ENCODE data around the gene HOXA4. TPM values are rescaled to one million over a fixed set of nuclear protein-coding genes. Genes with fewer than 3 reads are reported as not detected.

HOXA4 gene
- total and polyA plus RNA-seq, 8 donors: 0.55 to 17.0 (median 4.2) TPM

GRCh38 chr7:27139334-27140125, 9.0 kb upstream of the HOXA4 start:
- 29 to 53% (median 43%) methylated on average over 38 to 53 of the region's 53 CpGs for WGBS, 5 donors
- no peak for DNase-seq
- H3K4me1 ChIP-seq: peaks cover 0 to 53% (median 25%) of the 10 kb centered on the region in 4 donors
- H3K4me3 ChIP-seq: peak overlapping the region; percentile 38 to 67 (median 56)
- H3K9me3 ChIP-seq: peaks cover 0 to 10% (median 0%) of the 10 kb centered on the region in 4 donors
- TF ChIP-seq, protein P1, sequence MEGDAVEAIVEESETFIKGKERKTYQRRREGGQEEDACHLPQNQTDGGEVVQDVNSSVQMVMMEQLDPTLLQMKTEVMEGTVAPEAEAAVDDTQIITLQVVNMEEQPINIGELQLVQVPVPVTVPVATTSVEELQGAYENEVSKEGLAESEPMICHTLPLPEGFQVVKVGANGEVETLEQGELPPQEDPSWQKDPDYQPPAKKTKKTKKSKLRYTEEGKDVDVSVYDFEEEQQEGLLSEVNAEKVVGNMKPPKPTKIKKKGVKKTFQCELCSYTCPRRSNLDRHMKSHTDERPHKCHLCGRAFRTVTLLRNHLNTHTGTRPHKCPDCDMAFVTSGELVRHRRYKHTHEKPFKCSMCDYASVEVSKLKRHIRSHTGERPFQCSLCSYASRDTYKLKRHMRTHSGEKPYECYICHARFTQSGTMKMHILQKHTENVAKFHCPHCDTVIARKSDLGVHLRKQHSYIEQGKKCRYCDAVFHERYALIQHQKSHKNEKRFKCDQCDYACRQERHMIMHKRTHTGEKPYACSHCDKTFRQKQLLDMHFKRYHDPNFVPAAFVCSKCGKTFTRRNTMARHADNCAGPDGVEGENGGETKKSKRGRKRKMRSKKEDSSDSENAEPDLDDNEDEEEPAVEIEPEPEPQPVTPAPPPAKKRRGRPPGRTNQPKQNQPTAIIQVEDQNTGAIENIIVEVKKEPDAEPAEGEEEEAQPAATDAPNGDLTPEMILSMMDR (IDR thresholded peaks at IDR 0.05): no peak
- TF ChIP-seq POLR2AphosphoS5 (IDR thresholded peaks at IDR 0.05) (no peak), EP300 (IDR thresholded peaks at IDR 0.05) (no peak), POLR2A (IDR thresholded peaks at IDR 0.05) (no peak)
- intact Hi-C loops (cut with DNase I; ENCODE audit: low total_unique reads): no loop called here
- peak overlapping the region; percentile 57 to 99 (median 94) for H3K27ac ChIP-seq
- H3K27me3 ChIP-seq: peaks cover 0 to 92% (median 61%) of the 10 kb centered on the region in 3 donors
- H3K36me3 ChIP-seq: peaks cover 0 to 5% (median 0%) of the 10 kb centered on the region in 4 donors

GRCh38 chr7:27138985-27139333, 8.4 kb upstream of the HOXA4 start:
- peaks cover 0 to 5% (median 0%) of the 10 kb centered on the region in 4 donors for H3K36me3 ChIP-seq
- H3K9me3 ChIP-seq: peaks cover 0 to 4% (median 0%) of the 10 kb centered on the region in 4 donors
- TF ChIP-seq, protein P1 (IDR thresholded peaks at IDR 0.05): no peak
- TF ChIP-seq POLR2AphosphoS5 (IDR thresholded peaks at IDR 0.05) (no peak), EP300 (IDR thresholded peaks at IDR 0.05) (no peak), POLR2A (IDR thresholded peaks at IDR 0.05) (no peak)
- WGBS, 5 donors: 50 to 81% (median 71%) methylated on average over 11 of the region's 11 CpGs
- peaks cover 0 to 52% (median 28%) of the 10 kb centered on the region in 4 donors for H3K4me1 ChIP-seq
- peak overlapping the region; percentile 57 to 99 (median 94) for H3K27ac ChIP-seq
- H3K27me3 ChIP-seq: peaks cover 0 to 92% (median 55%) of the 10 kb centered on the region in 3 donors
- H3K4me3 ChIP-seq: peak overlapping the region; percentile 38 to 67 (median 56)
- intact Hi-C loops (cut with DNase I; ENCODE audit: low total_unique reads): no loop called here
- DNase-seq: no peak

DNA sequence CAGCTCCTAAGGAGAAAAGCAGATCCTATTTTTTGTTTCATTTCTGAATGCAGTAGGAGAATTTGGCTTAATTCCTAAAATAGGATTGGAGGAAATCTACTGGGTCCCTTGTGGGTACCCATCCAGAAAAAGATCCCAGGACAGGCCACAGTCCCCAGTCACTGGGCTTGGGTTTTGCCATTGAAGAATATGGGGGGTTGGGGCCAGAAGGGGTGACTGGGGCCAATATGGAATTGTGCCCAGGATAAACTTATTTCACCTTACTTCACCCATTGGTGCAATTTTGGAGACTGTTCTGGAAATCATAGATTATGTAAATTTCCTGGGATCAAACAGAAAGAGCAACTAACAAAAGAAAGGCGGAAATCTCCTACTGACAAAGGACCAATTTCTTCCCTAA, 7.9 kb upstream of the HOXA4 start:
- intact Hi-C loops (cut with DNase I; ENCODE audit: low total_unique reads): no loop called here
- TF ChIP-seq, protein P1 (IDR thresholded peaks at IDR 0.05): no peak
- no peak for TF ChIP-seq POLR2A (IDR thresholded peaks at IDR 0.05)
- TF ChIP-seq EP300 (IDR thresholded peaks at IDR 0.05): no peak
- no peak for TF ChIP-seq POLR2AphosphoS5 (IDR thresholded peaks at IDR 0.05)
- H3K36me3 ChIP-seq: peaks cover 0 to 5% (median 0%) of the 10 kb centered on the region in 4 donors
- no peak for DNase-seq
- H3K27me3 ChIP-seq: peaks cover 0 to 92% (median 54%) of the 10 kb centered on the region in 3 donors
- peaks cover 0 to 54% (median 28%) of the 10 kb centered on the region in 4 donors for H3K4me1 ChIP-seq
- H3K4me3 ChIP-seq: peak overlapping the region in 3 of 4 donors; percentile 46 to 67 (median 65)
- peak overlapping the region in 4 of 5 donors; percentile 93 to 99 (median 95) for H3K27ac ChIP-seq
- 59 to 84% (median 69%) methylated on average over 1 of the region's 1 CpG for WGBS, 5 donors
- H3K9me3 ChIP-seq: no peaks in the 10 kb centered on the region

- H3K36me3 ChIP-seq: peaks cover 0 to 1% (median 0%) of the 10 kb centered on the region in 4 donors
- peaks cover 0 to 61% (median 31%) of the 10 kb centered on the region in 4 donors for H3K4me1 ChIP-seq
- no peak overlapping the region for H3K4me3 ChIP-seq
- intact Hi-C loops (cut with DNase I; ENCODE audit: low total_unique reads): no loop called here
- H3K27ac ChIP-seq: peak overlapping the region in 4 of 5 donors; percentile 93 to 99 (median 95)
- WGBS, 5 donors: 59 to 88% (median 76%) methylated on average over 2 of the region's 2 CpGs
- H3K27me3 ChIP-seq: peaks cover 0 to 92% (median 49%) of the 10 kb centered on the region in 3 donors
- TF ChIP-seq, protein P1 (IDR thresholded peaks at IDR 0.05): no peak
- no peak for TF ChIP-seq EP300 (IDR thresholded peaks at IDR 0.05)
- no peak for DNase-seq
- no peaks in the 10 kb centered on the region for H3K9me3 ChIP-seq
These were observed 7.2 kb upstream of the HOXA4 start for GRCh38 chr7:27137640-27138315.
